NCI-H1092 treated with DMSO at 0.1 percent for 48 hours (cell line): ENCODE measurements around the gene ITK.
"Not testable (repeated sequence)": the region's sequence is repeated elsewhere in the genome, so short reads cannot be mapped to it uniquely, and the experiment has no call there.

Source experiments
- DNase-seq: peaks from one replicate; lab custom pipeline; 2025; lab: John Stamatoyannopoulos, UW

ITK gene

GRCh38 chr5:157168286-157168685 lies 12.4 kb upstream of the ITK start:
- DNase-seq: no peak

- DNase-seq: no peak
These were observed 8.2 kb upstream of the ITK start for GRCh38 chr5:157172403-157172802.

- DNase-seq: no peak
These were observed 5.5 kb upstream of the ITK start for GRCh38 chr5:157175071-157175612.

- DNase-seq: no peak
These were observed 2.7 kb upstream of the ITK start for GRCh38 chr5:157177953-157178352.

GRCh38 chr5:157178966-157179365 lies 1.7 kb upstream of the ITK start:
- DNase-seq: no peak

DNA sequence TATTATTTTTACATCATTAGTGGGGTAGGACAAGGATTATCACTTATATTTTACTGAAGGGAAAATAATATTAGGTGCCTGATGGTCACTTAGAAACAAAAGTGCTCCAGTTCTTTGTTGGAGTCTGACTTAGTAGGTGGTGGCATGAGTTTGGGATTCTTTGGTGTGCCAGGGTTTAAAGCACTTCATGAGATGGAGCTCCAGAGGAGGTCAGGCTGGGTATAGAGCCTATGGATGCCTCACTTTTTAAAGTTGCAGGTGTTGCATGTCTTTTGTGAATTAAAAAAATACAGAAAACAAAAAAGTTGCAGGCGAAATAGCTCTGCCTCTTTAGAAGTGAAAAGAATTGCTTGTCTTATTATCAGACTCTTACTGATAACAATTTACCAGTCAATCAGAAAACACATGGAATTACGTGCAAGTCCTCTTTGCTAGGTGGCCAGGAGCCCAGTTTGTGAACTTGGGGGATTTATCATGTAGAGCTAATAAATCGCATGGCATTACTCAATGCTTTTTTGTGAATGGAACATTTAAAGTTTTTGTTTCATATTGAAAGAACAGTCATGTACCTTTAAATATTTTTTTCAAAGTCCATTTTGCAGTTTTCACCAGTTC lies 1.6 kb downstream of the ITK start:
- DNase-seq: no peak

DNA sequence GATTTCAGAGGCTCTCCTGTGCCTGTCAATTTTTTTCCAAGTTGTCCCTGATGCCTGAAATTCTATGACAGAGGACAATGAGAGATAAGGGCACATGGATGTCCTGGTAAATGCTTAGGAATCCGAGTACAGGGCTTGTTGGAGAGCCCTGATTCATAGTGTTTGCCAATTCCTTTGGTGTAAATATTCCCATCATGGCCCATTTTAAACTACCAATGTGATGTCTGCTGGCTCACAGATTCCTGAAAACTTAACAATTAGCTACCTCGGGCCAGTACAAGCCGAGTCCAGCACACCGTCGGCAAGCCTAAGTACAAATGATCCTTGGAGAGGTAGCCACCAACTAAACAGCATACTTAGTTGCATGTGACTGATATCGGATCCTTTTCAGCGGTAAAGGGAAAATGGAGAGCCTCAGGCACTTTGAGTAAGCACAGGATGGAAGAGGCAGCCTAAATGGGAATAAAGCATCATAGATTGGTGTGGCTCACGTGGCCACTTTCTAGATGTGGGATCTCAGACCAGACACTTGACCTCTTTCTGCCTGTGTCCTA lies 3.6 kb downstream of the ITK start:
- no peak for DNase-seq

DNA sequence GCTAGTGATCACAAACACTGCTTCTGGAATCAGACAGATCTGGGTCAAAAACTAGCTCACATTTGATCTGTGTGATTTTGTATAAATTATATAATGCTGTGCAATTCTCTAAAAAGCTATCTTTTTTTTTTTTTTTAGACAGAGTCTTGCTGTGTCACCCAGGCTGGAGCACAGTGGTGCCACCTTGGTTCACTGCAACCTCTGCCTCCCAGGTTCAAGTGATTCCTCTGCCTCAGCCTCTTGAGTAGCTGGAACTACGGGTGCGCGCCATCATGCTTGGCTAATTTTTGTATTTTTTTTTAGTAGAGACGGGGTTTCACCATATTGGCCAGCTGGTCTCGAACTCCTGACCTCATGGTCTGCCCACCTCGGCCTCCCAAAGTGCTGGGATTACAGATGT lies 4.5 kb downstream of the ITK start:
- not testable (repeated sequence) for DNase-seq

- no peak for DNase-seq
These were observed 5.8 kb downstream of the ITK start for GRCh38 chr5:157186309-157187045.

GRCh38 chr5:157187046-157187754 lies 6.6 kb downstream of the ITK start:
- DNase-seq: no peak

DNA sequence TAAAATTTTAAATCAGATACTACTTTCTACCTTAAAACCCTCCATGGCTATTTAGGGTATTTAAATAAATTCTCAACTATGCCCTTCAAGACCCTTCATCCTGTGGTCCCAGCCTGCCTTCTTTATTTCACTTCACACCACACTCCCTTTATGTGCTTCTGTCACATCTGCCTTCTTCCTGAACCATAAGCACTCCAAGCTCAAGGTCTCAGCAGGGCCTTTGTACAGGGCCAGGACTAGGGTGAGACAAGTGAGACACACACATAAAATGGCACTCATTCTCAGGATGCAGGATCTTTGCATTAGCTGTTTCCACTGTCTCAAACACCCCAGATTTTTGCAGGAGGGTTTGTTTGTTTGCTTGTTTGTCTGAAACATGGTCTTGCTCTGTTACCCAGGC lies 7.6 kb downstream of the ITK start:
- DNase-seq: no peak

DNA sequence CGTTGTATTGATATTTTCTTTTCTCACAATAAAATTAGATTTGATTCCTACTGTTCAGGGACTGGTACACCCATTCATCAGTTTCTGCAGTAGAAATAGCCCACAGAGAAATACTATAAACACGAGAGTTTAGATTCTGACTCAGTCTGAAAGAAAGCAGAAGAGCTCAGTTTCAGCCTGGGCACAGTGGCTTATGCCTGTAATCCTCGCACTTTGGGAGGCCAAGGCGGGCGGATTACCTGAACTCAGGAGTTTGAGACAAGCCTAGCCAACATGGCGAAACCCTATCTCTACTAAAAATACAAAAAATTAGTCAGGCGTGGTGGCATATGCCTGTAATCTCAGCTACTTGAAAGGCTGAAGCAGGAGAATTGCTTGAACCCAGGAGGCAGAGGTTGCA lies 8.6 kb downstream of the ITK start:
- no peak for DNase-seq

DNA sequence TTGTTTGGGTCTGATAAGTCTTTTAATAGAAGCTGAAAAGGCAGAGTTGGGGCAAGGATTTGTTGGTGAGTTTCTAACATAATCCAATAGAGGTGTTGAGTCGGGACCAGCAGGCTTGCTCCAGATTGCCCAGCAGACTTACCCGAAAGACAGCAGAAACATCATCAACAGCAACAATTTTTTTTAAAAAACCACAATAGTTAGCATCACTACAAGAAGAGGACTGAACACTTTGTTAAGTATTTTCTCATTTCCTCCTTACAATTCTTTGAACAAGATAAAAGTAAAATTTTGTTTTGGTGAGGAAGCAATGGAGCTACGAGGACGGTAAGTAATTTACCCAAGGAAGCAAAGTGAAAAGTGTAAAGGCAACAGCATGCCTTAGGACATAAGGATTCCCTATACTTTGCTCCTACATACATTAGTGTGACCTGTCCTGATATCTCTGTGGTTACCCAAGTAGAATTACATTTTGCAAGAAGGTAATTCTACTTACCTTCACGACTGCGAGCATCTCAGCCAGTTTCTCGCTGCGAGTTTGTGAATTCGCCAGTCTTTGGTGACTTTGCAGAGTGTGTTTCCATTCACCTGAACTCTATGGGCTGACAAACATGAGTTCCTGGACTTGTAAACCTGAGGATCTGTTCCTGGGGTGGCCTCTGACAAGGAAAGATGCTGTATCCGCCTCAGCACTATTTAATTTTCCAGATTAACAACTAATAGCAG lies 13.2 kb downstream of the ITK start:
- no peak for DNase-seq

DNA sequence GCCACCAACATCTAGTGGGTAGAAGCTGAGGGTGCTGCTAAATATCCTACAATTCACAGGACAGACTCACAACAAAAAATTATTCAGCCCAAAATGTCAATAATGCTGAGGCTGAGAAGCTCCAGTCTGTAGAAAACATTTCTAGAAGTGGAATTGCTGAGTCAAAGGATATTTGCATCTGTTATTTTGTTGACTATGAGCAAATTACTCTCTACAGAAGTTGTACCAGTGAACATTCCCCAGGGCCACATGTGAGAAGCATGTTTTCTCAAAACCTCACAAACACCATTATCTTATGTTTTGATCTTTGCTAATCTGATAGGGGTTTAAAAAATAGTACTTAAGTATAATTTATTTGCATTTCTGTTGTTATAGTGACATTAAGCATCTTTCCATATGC lies 15.4 kb downstream of the ITK start:
- DNase-seq: no peak

GRCh38 chr5:157197086-157197485 lies 16.4 kb downstream of the ITK start:
- no peak for DNase-seq

DNA sequence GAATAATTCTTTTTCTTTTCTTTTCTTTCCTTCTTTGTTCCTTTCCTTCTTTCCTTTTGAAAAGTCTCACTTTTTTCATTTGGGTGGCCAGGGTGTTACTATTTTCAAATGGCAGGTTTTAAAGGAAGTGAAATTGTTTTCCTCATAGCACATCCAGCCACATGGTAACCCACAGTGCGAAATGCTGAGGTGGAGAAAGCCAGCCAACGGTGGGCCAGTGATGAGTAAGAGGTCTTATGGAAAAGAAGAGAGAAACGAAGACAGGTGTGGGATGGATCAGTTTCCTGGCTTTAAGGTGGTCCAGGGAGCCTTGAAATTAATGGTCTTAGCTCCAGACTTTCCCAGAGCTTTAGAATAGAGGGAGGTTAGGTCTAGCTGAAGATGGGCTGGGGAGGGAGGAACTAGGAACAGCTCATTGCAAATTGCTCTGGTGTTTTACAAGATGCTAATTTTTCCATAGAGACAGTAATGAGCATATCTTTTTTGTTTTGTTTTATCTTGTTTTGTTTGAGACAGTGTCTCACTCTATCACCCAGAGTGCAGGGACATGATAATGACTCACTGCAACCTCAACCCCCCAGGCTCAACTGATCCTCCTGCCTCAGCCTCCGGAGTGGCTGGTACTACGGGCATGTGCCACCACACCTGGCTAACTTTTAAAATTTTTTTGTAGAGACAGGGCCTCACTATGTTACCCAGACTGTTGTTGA lies 17.8 kb downstream of the ITK start:
- no peak for DNase-seq

- DNase-seq: no peak
These were observed 21.2 kb downstream of the ITK start for GRCh38 chr5:157201857-157202256.

GRCh38 chr5:157203417-157203816 lies 22.8 kb downstream of the ITK start:
- no peak for DNase-seq

GRCh38 chr5:157204765-157205164 lies 24.1 kb downstream of the ITK start:
- DNase-seq: no peak

DNA sequence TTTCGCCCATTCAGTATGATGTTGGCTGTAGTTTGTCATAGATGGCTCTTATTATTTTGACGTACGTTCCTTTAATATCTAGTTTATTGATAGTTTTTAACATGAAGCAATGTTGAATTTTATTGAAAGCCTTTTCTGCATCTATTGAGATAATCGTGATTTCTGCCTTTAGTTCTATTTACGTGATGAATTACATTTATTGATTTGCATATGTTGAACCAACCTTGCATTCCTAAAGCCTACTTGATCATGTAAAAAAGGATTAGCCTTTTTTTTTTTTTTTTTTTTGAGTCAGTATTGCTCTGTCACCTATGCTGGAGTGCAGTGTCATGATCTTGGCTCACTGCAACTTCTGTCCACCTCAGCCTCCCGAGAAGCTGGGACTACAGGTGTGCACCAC lies 25.1 kb downstream of the ITK start:
- DNase-seq: no peak

DNA sequence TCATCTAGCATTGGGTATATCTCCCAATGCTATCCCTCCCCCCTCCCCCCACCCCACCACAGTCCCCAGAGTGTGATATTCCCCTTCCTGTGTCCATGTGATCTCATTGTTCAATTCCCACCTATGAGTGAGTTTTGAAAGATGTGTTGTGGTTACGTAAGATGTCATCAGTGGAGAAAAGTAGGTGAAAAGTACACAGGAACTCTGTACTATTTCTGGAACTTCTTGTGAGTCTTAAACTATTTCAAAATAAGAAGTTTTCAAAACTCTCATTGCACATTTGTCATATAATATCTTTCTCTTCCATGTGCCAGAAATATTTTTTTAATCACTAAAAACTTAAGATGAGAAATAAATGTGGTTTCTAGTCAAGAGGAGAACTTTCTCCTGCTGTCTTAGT lies 30.0 kb downstream of the ITK start:
- DNase-seq: not testable (repeated sequence)
